Sigmoid colon (tissue), 3 donors: ENCODE results near the gene STX7.

Experiments
- POLR2A ChIP-seq, 2 donors: fragments of 450-650 bp; IDR thresholded peaks; one replicate each; pipeline ENCODE4 v1.6.1; 2016; ENCODE audit warnings: antibody characterized with exemption in 2 of 2, mild to moderate bottlenecking in 2 of 2, moderate library complexity in 2 of 2
- TF ChIP-seq, protein P1 (sequence below), 4 experiments: fragments of 450-650 bp in 3 of 4; fragments of 200-600 bp in 1 of 4; IDR thresholded peaks; one replicate each; pipeline ENCODE4 v1.5.1; 2016 to 2019; ENCODE audit warnings: antibody characterized with exemption in 4 of 4, mild to moderate bottlenecking in 3 of 4, moderate library complexity in 2 of 4

DNA sequence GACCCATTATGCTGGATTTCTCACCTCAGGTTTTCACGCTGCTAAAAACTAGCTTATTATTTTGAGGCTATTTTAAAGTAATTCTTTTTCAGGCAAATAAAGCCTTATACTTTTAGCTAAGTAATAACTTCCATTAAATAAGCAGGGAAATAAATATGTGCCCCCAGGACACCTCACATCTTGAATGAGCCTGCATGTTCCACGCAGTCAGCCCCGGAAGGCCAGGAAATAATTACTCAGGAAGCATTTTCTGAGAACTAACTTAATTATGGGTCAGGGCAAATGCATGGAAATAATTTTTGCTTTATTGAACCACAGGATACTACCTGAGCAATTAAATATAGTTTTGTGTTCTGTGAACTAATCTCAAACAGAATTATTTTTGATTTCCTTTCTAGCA lies 41.1 kb downstream of the STX7 start:
- TF ChIP-seq, protein P1, sequence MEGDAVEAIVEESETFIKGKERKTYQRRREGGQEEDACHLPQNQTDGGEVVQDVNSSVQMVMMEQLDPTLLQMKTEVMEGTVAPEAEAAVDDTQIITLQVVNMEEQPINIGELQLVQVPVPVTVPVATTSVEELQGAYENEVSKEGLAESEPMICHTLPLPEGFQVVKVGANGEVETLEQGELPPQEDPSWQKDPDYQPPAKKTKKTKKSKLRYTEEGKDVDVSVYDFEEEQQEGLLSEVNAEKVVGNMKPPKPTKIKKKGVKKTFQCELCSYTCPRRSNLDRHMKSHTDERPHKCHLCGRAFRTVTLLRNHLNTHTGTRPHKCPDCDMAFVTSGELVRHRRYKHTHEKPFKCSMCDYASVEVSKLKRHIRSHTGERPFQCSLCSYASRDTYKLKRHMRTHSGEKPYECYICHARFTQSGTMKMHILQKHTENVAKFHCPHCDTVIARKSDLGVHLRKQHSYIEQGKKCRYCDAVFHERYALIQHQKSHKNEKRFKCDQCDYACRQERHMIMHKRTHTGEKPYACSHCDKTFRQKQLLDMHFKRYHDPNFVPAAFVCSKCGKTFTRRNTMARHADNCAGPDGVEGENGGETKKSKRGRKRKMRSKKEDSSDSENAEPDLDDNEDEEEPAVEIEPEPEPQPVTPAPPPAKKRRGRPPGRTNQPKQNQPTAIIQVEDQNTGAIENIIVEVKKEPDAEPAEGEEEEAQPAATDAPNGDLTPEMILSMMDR (IDR thresholded peaks at IDR 0.05): no peak
- TF ChIP-seq POLR2A (IDR thresholded peaks at IDR 0.05): no peak
